ENCODE measurements around the gene NPPB. TPM values are rescaled to one million over a fixed set of nuclear protein-coding genes. Genes with fewer than 3 reads are reported as not detected.
"Not testable (repeated sequence)": the region's sequence is repeated elsewhere in the genome, so short reads cannot be mapped to it uniquely, and the experiment has no call there.

The NPPB gene
- total and polyA plus RNA-seq, 2 experiments from 2014 or later, result 0.95 TPM; not detected in 1

- TF ChIP-seq ZNF462 (CRISPR knock-in tag; IDR thresholded peaks at IDR 0.05) (no peak), REST (IDR thresholded peaks at IDR 0.05; ENCODE audit: unreplicated experiment) (no peak)
These were observed 44.5 kb upstream of the NPPB start for GRCh38 chr1:11903210-11903609.

GRCh38 chr1:11901446-11901845 lies 42.7 kb upstream of the NPPB start:
- not testable (repeated sequence) for H2AFZ ChIP-seq
- H3K27me3 Mint-ChIP-seq (ENCODE audit: insufficient read depth, low read depth, poor library complexity), result peaks cover 10% of the 10 kb centered on the region

More at GRCh38 chr1:11903210-11903609, 44.5 kb upstream of the NPPB start:
- Histone ChIP-seq H4K20me1 (replicated peaks; ENCODE audit: insufficient read depth) (no peaks in the 10 kb centered on the region), H3K9me2 (ENCODE audit: insufficient read depth) (no peaks in the 10 kb centered on the region), H3F3A (replicated peaks; ENCODE audit: low read depth) (no peaks in the 10 kb centered on the region; the same call in 1 of the 2 replicates), H3K27ac (ENCODE audit: low read depth) (no peak overlapping the region), H3K27me3 (ENCODE audit: insufficient read depth) (0 out of 2 replicates have a peak, but pooled peaks cover 3% of the 10 kb centered on the region), H3K79me2 (replicated peaks; ENCODE audit: insufficient read depth) (no peaks in the 10 kb centered on the region), H3K4me3 (no peak overlapping the region), H3K4me2 (no peak overlapping the region), H3K36me3 (ENCODE audit: insufficient read depth) (no peaks in the 10 kb centered on the region), H2AFZ (no peak overlapping the region), H3K4me1 (ENCODE audit: insufficient read depth) (peaks cover 9% of the 10 kb centered on the region; the same call in 1 of the 2 replicates)
- DNase-seq (ENCODE audit: low spot score), result no peak
- Mint-ChIP-seq H3K9me3 (no peaks in the 10 kb centered on the region), H3K27me3 (ENCODE audit: insufficient read depth, low read depth, poor library complexity) (peaks cover 18% of the 10 kb centered on the region), H3K4me1 (peaks cover 13% of the 10 kb centered on the region), H3K36me3 (ENCODE audit: low read depth) (no peaks in the 10 kb centered on the region), H3K4me3 (no peak overlapping the region), H3K27ac (no peak overlapping the region)
- no peak for ATAC-seq

More at GRCh38 chr1:11901446-11901845, 42.7 kb upstream of the NPPB start:
- H3K4me3 Mint-ChIP-seq; H3K36me3 ChIP-seq (ENCODE audit: insufficient read depth); H3K27ac Mint-ChIP-seq; H3K9me3 Mint-ChIP-seq; DNase-seq (ENCODE audit: low spot score); H3K4me3 ChIP-seq; ATAC-seq; H3K36me3 Mint-ChIP-seq (ENCODE audit: low read depth); H3K27me3 ChIP-seq (ENCODE audit: insufficient read depth); H4K20me1 ChIP-seq (replicated peaks; ENCODE audit: insufficient read depth); H3F3A ChIP-seq (replicated peaks; ENCODE audit: low read depth); H3K27ac ChIP-seq (ENCODE audit: low read depth); H3K9me2 ChIP-seq (ENCODE audit: insufficient read depth); H3K79me2 ChIP-seq (replicated peaks; ENCODE audit: insufficient read depth); H3K4me1 Mint-ChIP-seq; H3K4me2 ChIP-seq; H3K4me1 ChIP-seq (ENCODE audit: insufficient read depth): not testable (repeated sequence)

All from GM23338 (cell line).